D721Med (cell line): ENCODE measurements around the gene PTX3.

ENCODE experiments used
- DNase-seq: peaks from one replicate; pipeline ENCODE4 v3.0.0; 2011; ENCODE audit warnings: low spot score; ENCODE audit not compliant: insufficient read length
- FAIRE-seq: peaks from 2 replicates; lab custom pipeline; 2011; peaks lifted over from hg19 to GRCh38; lab: Jason Lieb, UNC
- CTCF ChIP-seq: IDR thresholded peaks from 2 replicates; pipeline ENCODE4 v1.5.1; 2012; ENCODE audit warnings: mild to moderate bottlenecking, control low read depth; ENCODE audit not compliant: insufficient read depth; ENCODE audit errors: missing control alignments

PTX3 gene

GRCh38 chr3:157491136-157491535 lies 54.5 kb downstream of the PTX3 start:
- DNase-seq (no peak), FAIRE-seq (no peak)
- no peak for TF ChIP-seq CTCF
